Endothelial cell of umbilical vein (primary cell): ENCODE data around the gene AMIGO3. TPM values are rescaled to one million over a fixed set of nuclear protein-coding genes. Genes with fewer than 3 reads are reported as not detected.

Experiments used
- BruUV-seq: library from RNA; stranded (reverse); fragments of 400-500 nt; replicated peaks from 2 replicates; lab custom pipeline; 2021; lab: Mats Ljungman, UMichigan
- CTCF ChIA-PET: fragments of 300-600, 350-600 bp; sonication (Branson Sonifier 250); formaldehyde crosslinking; loops from one replicate; lab custom pipeline; 2021; ENCODE audit warnings: antibody characterized with exemption, inconsistent platforms; lab: Charles Lee
- POLR2A ChIA-PET: fragments of 300-600, 350-600 bp; sonication (Branson Sonifier 250); formaldehyde crosslinking; loops from one replicate; lab custom pipeline; 2021; ENCODE audit warnings: antibody characterized with exemption, inconsistent platforms; lab: Charles Lee
- DNase-seq: peaks from one replicate; pipeline ENCODE4 v3.0.0-alpha.2; 2011; ENCODE audit warnings: low read depth, low spot score
- FAIRE-seq: peaks from 2 replicates; lab custom pipeline; 2011; peaks lifted over from hg19 to GRCh38; lab: Jason Lieb, UNC
- H2AFZ ChIP-seq: 2 replicates; pipeline ENCODE4 v1.6.0; 2012; ENCODE audit warnings: low read depth, low read length, control low read depth, inconsistent platforms
- H3K27ac ChIP-seq: 2 replicates; pipeline ENCODE4 v1.5.1; 2011; ENCODE audit warnings: low read depth, mild to moderate bottlenecking, control low read depth, low read length, moderate library complexity; ENCODE audit not compliant: insufficient read depth
- H3K27me3 ChIP-seq, 2 experiments: 2 replicates each; pipeline versions ENCODE4 v1.6.0 to v1.6.1; 2011; ENCODE audit warnings: low read length in 2 of 2, mixed read lengths in 1 of 2; ENCODE audit not compliant: control insufficient read depth in 2 of 2, insufficient read depth in 2 of 2
- H3K36me3 ChIP-seq, 2 experiments: 2 replicates in 1 of 2; 3 replicates in 1 of 2; pipeline ENCODE4 v1.5.1; 2011; ENCODE audit warnings: low read length in 2 of 2, mild to moderate bottlenecking in 1 of 2, moderate library complexity in 1 of 2; ENCODE audit not compliant: control insufficient read depth in 2 of 2, insufficient read depth in 2 of 2; ENCODE audit errors: extremely low read depth in 1 of 2
- H3K4me1 ChIP-seq: 3 replicates; pipeline ENCODE4 v1.5.1; 2011; ENCODE audit warnings: mild to moderate bottlenecking, low read length; ENCODE audit not compliant: control insufficient read depth, insufficient read depth; ENCODE audit errors: extremely low read depth
- H3K4me2 ChIP-seq: 2 replicates; pipeline ENCODE4 v1.6.1; 2011; ENCODE audit warnings: low read length, control low read depth, mixed read lengths; ENCODE audit not compliant: insufficient read depth
- H3K4me3 ChIP-seq, 3 experiments: fragments of 200-600 bp in 1 of 3; sonication (generic), shearing (Covaris generic) in 1 of 3; replicated peaks in 1 of 3; 2 replicates each; pipeline ENCODE4 v1.5.1; 2011 to 2016; ENCODE audit warnings: control low read depth in 3 of 3, low read length in 3 of 3, mild to moderate bottlenecking in 2 of 3, inconsistent platforms in 1 of 3, low read depth in 1 of 3, moderate library complexity in 1 of 3; ENCODE audit not compliant: insufficient read depth in 1 of 3
- H3K79me2 ChIP-seq: 2 replicates; pipeline ENCODE4 v1.6.0; 2012; ENCODE audit warnings: low read length, inconsistent platforms; ENCODE audit not compliant: control insufficient read depth, insufficient read depth
- H3K9ac ChIP-seq: replicated peaks from 2 replicates; pipeline ENCODE3; 2011; ENCODE audit warnings: low read length, control low read depth; ENCODE audit not compliant: insufficient read depth; ENCODE audit errors: extremely low read depth
- H3K9me1 ChIP-seq: replicated peaks from 3 replicates; pipeline ENCODE4 v1.6.0; 2011; ENCODE audit warnings: mild to moderate bottlenecking, low read length; ENCODE audit not compliant: control insufficient read depth, insufficient read depth; ENCODE audit errors: extremely low read depth
- H3K9me3 ChIP-seq: replicated peaks from 2 replicates; pipeline ENCODE4 v1.5.1; 2012; ENCODE audit warnings: low read length, inconsistent platforms; ENCODE audit not compliant: control insufficient read depth, insufficient read depth
- H4K20me1 ChIP-seq: replicated peaks from 2 replicates; pipeline ENCODE3; 2011; ENCODE audit warnings: mild to moderate bottlenecking, low read length; ENCODE audit not compliant: control insufficient read depth, insufficient read depth; ENCODE audit errors: extremely low read depth
- EZH2 ChIP-seq: IDR thresholded peaks from 2 replicates; pipeline ENCODE4 v1.6.1; 2012; ENCODE audit warnings: borderline replicate concordance, low read depth, mild to moderate bottlenecking, moderate library complexity, low read length, inconsistent platforms; ENCODE audit not compliant: severe bottlenecking
- FOS ChIP-seq: IDR thresholded peaks from 2 replicates; pipeline ENCODE4 v1.6.1; 2011; ENCODE audit warnings: mild to moderate bottlenecking, low read length, moderate library complexity, borderline replicate concordance; ENCODE audit not compliant: insufficient read depth
- JUN ChIP-seq: IDR thresholded peaks from 2 replicates; pipeline ENCODE4 v1.6.1; 2011; ENCODE audit warnings: borderline replicate concordance, low read depth; ENCODE audit not compliant: insufficient read length, insufficient read depth
- MYC ChIP-seq: IDR thresholded peaks from one replicate; pipeline ENCODE4 v1.6.1; 2011; ENCODE audit warnings: mild to moderate bottlenecking, low read depth, low read length
- POLR2A ChIP-seq: IDR thresholded peaks from 2 replicates; pipeline ENCODE4 v1.6.1; 2012; ENCODE audit warnings: low read depth, mild to moderate bottlenecking, control low read depth, low read length
- POLR2AphosphoS5 ChIP-seq: IDR thresholded peaks from 2 replicates; pipeline ENCODE4 v1.6.1; 2012; ENCODE audit warnings: low read depth, mild to moderate bottlenecking, control low read depth, low read length, moderate library complexity; ENCODE audit not compliant: insufficient read depth
- dilution Hi-C: fragments of 300-500 bp; cut with MboI; formaldehyde crosslinking; loops from one replicate; pipeline ENCODE4 v1.15.0; 2019; ENCODE audit warnings: low sequenced_read_pairs; ENCODE audit not compliant: extremely low pct_ligation_motif_present
- intact Hi-C: fragments of 100-400 bp; cut with micrococcal nuclease; formaldehyde crosslinking; loops from one replicate; pipeline ENCODE4 v1.10.0; 2022
- polyA plus RNA-seq, 4 experiments: library from polyadenylated mRNA; depleted of rRNA in 3 of 4; stranded (reverse) in 3 of 4; unstranded in 1 of 4; fragments of >200 nt; gene quantifications; 2 replicates each; pipeline versions ENCODE4 v1.2.1 to v1.2.3, GENCODE V29; 2011 to 2012; ENCODE audit warnings: missing spikeins in 1 of 4
- total RNA-seq: library from RNA; stranded (reverse); gene quantifications from 2 replicates; pipeline ENCODE4 v1.2.3, GENCODE V29; 2021
- TF ChIP-seq, protein P1 (sequence below): IDR thresholded peaks from 2 replicates; pipeline ENCODE4 v1.6.1; 2011; ENCODE audit not compliant: insufficient read depth, insufficient read length
- TF ChIP-seq, protein P2 (sequence below), 2 donors: IDR thresholded peaks; 1 replicate in 1 of 2; 2 replicates in 1 of 2; pipeline ENCODE4 v1.5.1; 2011; ENCODE audit warnings: low read length in 2 of 2, mild to moderate bottlenecking in 2 of 2, moderate library complexity in 2 of 2, control low read depth in 1 of 2, inconsistent platforms in 1 of 2, low read depth in 1 of 2; ENCODE audit not compliant: insufficient read depth in 1 of 2; ENCODE audit errors: extremely low read depth in 1 of 2

AMIGO3 gene
- total and polyA plus RNA-seq, 2 donors (not counting 3 experiments of a cell fraction or from before 2014, with no cell fraction given) = 0.21 TPM; not detected in 1

DNA sequence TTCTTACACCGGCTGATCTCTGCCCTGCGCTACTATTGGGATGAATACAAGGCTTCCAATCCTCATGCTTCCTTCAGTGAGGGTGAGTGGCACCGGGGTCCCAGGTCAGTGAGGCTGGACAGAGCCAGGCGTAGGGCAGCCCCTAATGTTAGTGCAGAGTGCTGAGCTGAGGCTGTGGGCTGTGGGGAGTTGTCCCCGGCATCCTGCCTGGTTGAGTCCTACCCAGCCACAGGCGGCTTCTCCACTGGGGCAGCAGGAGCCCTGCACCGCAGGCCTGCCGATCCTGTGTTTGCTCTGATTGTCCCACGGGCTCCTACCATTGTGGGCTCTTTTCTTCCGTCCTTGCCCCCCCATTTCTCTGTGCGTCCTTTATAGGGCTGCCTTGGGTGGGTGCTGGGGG lies 16.8 kb downstream of the AMIGO3 start:
- Histone ChIP-seq H3K9ac (no peak overlapping the region), H3K4me3 (no peak overlapping the region), H3K9me3 (no peaks in the 10 kb centered on the region), H3K9me1 (no peaks in the 10 kb centered on the region), H3K4me2 (no peak overlapping the region), H3K79me2 (no peaks in the 10 kb centered on the region), H3K27me3 (no peaks in the 10 kb centered on the region), H2AFZ (no peak overlapping the region), H3K4me1 (peaks cover 5% of the 10 kb centered on the region), H3K27ac (no peak overlapping the region), H4K20me1 (no peaks in the 10 kb centered on the region), H3K36me3 (peaks cover 0 to 30% of the 10 kb centered on the region in 2 experiments)
- BruUV-seq = no TSS peak
- ChIA-PET POLR2A (no interaction called here), CTCF (interaction anchor here (0.7 to 3.8 kb wide), 8 partner anchors 10 to 399 kb away, joined by 3 to 27 read pairs (median 4); no protein-coding TSS in a partner anchor)
- FAIRE-seq (no peak), DNase-seq (no peak)
- dilution Hi-C loops (no loop called here), intact Hi-C loops (loop anchor here (1.0 to 5.0 kb wide), 3 partner anchors 100 to 204 kb away; partner anchors contain the start of gene INKA1)
- TF ChIP-seq EZH2 = no peak
- no peak for TF ChIP-seq FOS
- no peak for TF ChIP-seq MYC
- TF ChIP-seq POLR2A = no peak
- TF ChIP-seq, protein P1, sequence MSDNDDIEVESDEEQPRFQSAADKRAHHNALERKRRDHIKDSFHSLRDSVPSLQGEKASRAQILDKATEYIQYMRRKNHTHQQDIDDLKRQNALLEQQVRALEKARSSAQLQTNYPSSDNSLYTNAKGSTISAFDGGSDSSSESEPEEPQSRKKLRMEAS = no peak
- TF ChIP-seq JUN = no peak
- TF ChIP-seq, protein P2, sequence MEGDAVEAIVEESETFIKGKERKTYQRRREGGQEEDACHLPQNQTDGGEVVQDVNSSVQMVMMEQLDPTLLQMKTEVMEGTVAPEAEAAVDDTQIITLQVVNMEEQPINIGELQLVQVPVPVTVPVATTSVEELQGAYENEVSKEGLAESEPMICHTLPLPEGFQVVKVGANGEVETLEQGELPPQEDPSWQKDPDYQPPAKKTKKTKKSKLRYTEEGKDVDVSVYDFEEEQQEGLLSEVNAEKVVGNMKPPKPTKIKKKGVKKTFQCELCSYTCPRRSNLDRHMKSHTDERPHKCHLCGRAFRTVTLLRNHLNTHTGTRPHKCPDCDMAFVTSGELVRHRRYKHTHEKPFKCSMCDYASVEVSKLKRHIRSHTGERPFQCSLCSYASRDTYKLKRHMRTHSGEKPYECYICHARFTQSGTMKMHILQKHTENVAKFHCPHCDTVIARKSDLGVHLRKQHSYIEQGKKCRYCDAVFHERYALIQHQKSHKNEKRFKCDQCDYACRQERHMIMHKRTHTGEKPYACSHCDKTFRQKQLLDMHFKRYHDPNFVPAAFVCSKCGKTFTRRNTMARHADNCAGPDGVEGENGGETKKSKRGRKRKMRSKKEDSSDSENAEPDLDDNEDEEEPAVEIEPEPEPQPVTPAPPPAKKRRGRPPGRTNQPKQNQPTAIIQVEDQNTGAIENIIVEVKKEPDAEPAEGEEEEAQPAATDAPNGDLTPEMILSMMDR (IDR thresholded peaks at IDR 0.05; ENCODE audit: extremely low read depth in 1 of 2, insufficient read depth in 1 of 2, low read depth in 1 of 2, low read length in 2 of 2) = no peak
- no peak for TF ChIP-seq POLR2AphosphoS5
